Hepatocyte (in vitro differentiated cells): ENCODE results near the gene LMO4.

Experiments used
- CTCF ChIP-seq: fragments of 200-600 bp; sonication (generic); IDR thresholded peaks from 2 replicates; pipeline ENCODE4 v1.5.1; 2016; ENCODE audit warnings: antibody characterized with exemption, mild to moderate bottlenecking; ENCODE audit not compliant: poor library complexity
- EZH2 ChIP-seq: fragments of 200-600 bp; sonication (generic); IDR thresholded peaks from 2 replicates; pipeline ENCODE4 v1.6.1; 2016; ENCODE audit warnings: antibody characterized with exemption, mild to moderate bottlenecking, borderline replicate concordance

DNA sequence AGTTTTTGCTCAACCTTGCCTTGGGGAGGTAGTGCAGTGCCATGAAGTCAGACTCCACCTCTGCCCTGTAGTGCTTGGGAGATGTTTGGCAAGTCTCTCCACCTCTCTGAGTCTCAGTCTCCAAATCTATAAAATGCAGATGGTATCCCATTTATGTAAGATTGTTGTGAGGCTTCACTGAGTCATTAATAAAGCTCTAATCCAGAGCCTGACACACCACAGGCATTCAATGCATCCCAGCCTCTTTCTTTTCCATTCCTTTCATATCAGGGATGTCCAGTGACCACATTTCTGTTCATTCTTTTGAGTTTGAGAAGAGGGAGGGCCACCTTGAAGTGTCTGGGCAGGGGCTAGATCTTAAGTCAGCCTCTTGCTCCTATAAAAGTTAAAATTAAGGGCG, 37.6 kb upstream of the LMO4 start:
- no peak for TF ChIP-seq CTCF
- TF ChIP-seq EZH2 = no peak
